Neural crest cell (in vitro differentiated cells): Measurements from ENCODE around the gene STPG1. TPM values are rescaled to one million over a fixed set of nuclear protein-coding genes. Genes with fewer than 3 reads are reported as not detected.

ENCODE experiments used
- DNase-seq: peaks from one replicate; pipeline ENCODE4 v3.0.0; 2021; ENCODE audit warnings: low read depth, mixed read lengths, low spot score
- H3K27ac Mint-ChIP-seq: one replicate; pipeline ENCODE4 v1.8.0; 2021; ENCODE audit warnings: mild to moderate bottlenecking, mixed read lengths; ENCODE audit not compliant: unreplicated experiment
- H3K27me3 Mint-ChIP-seq: 2 replicates; pipeline ENCODE4 v1.8.0; 2021; ENCODE audit warnings: low read depth, mild to moderate bottlenecking, mixed read lengths
- H3K36me3 Mint-ChIP-seq: 2 replicates; pipeline ENCODE4 v1.8.0; 2021; ENCODE audit warnings: low read depth, mild to moderate bottlenecking, mixed read lengths
- H3K4me1 Mint-ChIP-seq: 2 replicates; pipeline ENCODE4 v1.8.0; 2021; ENCODE audit warnings: mixed read lengths
- H3K4me3 Mint-ChIP-seq: one replicate; pipeline ENCODE4 v1.8.0; 2021; ENCODE audit warnings: mild to moderate bottlenecking, mixed read lengths
- H3K9me3 Mint-ChIP-seq: 2 replicates; pipeline ENCODE4 v1.8.0; 2021; ENCODE audit warnings: mixed read lengths
- CTCF ChIP-seq: fragments of 200-600 bp; sonication (generic); conservative IDR thresholded peaks from 2 replicates; pipeline ENCODE4 v1.5.0; 2021; ENCODE audit warnings: antibody characterized with exemption, mild to moderate bottlenecking
- total RNA-seq: library from RNA; stranded (reverse); gene quantifications from 2 replicates; pipeline ENCODE4 v1.2.1, GENCODE V29; 2021

The STPG1 gene
- total RNA-seq, 1 donor from 2014 or later, result 7.7 TPM

- H3K27me3 Mint-ChIP-seq, result no peaks in the 10 kb centered on the region
- no peaks in the 10 kb centered on the region for H3K36me3 Mint-ChIP-seq
- DNase-seq, result peak; percentile 72
- H3K27ac Mint-ChIP-seq, result no peak overlapping the region
- H3K4me3 Mint-ChIP-seq, result no peak overlapping the region
- peak; percentile 90 for TF ChIP-seq CTCF
- no peaks in the 10 kb centered on the region for H3K9me3 Mint-ChIP-seq
- H3K4me1 Mint-ChIP-seq, result peaks cover 18% of the 10 kb centered on the region
These were observed 21.5 kb downstream of the STPG1 start for GRCh38 chr1:24391882-24392603.

GRCh38 chr1:24390924-24391782, 22.4 kb downstream of the STPG1 start:
- H3K27me3 Mint-ChIP-seq, result no peaks in the 10 kb centered on the region
- no peak overlapping the region for H3K27ac Mint-ChIP-seq
- DNase-seq, result peak; percentile 65
- H3K4me3 Mint-ChIP-seq, result no peak overlapping the region
- TF ChIP-seq CTCF, result peak; percentile 98
- peaks cover 18% of the 10 kb centered on the region for H3K4me1 Mint-ChIP-seq
- no peaks in the 10 kb centered on the region for H3K36me3 Mint-ChIP-seq
- no peaks in the 10 kb centered on the region for H3K9me3 Mint-ChIP-seq

- H3K27me3 Mint-ChIP-seq, result no peaks in the 10 kb centered on the region
- no peaks in the 10 kb centered on the region for H3K36me3 Mint-ChIP-seq
- H3K4me1 Mint-ChIP-seq, result peaks cover 18% of the 10 kb centered on the region
- no peaks in the 10 kb centered on the region for H3K9me3 Mint-ChIP-seq
- TF ChIP-seq CTCF, result no peak
- no peak overlapping the region for H3K27ac Mint-ChIP-seq
- no peak overlapping the region for H3K4me3 Mint-ChIP-seq
- DNase-seq, result no peak
These were observed 24.3 kb downstream of the STPG1 start for GRCh38 chr1:24389231-24389678.

- Mint-ChIP-seq H3K4me3 (no peak overlapping the region), H3K27me3 (no peaks in the 10 kb centered on the region), H3K9me3 (no peaks in the 10 kb centered on the region), H3K36me3 (no peaks in the 10 kb centered on the region), H3K27ac (no peak overlapping the region), H3K4me1 (peaks cover 16% of the 10 kb centered on the region)
- no peak for TF ChIP-seq CTCF
- DNase-seq, result no peak
These were observed 25.2 kb downstream of the STPG1 start for GRCh38 chr1:24388331-24388885.

GRCh38 chr1:24387636-24388175, 25.9 kb downstream of the STPG1 start:
- no peak overlapping the region for H3K27ac Mint-ChIP-seq
- no peaks in the 10 kb centered on the region for H3K36me3 Mint-ChIP-seq
- H3K4me3 Mint-ChIP-seq, result no peak overlapping the region
- H3K4me1 Mint-ChIP-seq, result peaks cover 15% of the 10 kb centered on the region
- DNase-seq, result no peak
- H3K27me3 Mint-ChIP-seq, result no peaks in the 10 kb centered on the region
- H3K9me3 Mint-ChIP-seq, result no peaks in the 10 kb centered on the region
- no peak for TF ChIP-seq CTCF
